ENCODE results near the gene GPR18.
"Not testable (repeated sequence)": the region's sequence is repeated elsewhere in the genome, so short reads cannot be mapped to it uniquely, and the experiment has no call there.

GPR18 gene

DNA sequence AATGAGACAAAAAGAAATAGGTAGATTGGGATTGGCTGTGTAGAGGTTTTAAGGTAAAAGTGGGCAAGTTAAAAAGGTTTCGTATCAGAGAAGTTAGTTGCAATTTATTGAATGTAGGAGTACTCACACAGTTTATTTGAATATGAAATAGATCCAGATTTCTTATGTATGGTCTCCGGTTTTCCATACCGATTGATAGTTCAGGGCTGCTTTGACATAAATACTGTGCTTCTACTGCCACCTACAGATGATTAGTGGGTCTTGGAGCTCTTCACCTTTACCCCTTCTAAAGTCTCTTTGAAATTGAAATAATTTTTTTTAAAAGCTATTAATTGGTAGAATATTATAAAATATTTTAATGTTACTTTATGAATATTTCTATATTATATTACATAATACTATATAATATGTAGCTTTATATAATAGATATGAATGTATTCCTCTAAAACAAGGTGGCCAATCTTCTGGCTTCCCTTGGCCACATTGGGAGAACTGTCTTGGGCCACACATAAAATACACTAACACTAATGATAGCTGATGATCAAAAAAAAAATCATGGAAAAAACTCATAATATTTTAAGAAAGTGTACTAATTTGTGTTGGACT, 7.7 kb upstream of the GPR18 start:
- DNase-seq (ENCODE audit: low read depth), result no peak

DNA sequence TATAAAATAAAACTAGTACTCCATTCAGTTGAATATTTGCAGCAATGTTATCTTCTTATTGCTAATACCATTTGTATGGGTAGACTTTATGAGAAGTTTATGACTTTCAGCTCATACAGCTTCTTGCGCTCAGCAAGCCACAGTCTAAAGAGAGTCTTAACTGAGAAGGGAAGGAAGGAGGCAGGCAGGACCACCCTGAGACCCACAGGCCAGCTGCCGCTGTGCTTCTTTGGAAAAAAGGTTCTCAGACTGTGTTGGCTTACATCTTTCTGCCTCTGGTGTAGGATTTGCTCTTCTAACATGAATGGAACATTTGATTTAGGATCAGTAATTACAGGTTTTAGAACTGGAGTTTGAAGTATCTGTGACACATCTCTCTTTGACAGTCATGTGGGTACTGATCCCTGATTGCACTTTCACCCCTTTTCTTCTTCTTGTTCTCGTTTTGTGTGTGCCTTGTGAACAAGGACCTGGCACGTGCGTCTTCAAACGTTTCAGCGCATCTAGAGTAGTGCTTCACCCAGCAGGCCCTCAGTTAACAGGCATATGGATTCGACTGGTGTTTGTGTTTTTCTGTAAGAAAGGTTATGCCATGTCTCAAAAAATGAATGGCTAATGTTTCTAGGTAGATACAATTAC, 7.1 kb upstream of the GPR18 start:
- no peak for DNase-seq (ENCODE audit: low read depth)

DNA sequence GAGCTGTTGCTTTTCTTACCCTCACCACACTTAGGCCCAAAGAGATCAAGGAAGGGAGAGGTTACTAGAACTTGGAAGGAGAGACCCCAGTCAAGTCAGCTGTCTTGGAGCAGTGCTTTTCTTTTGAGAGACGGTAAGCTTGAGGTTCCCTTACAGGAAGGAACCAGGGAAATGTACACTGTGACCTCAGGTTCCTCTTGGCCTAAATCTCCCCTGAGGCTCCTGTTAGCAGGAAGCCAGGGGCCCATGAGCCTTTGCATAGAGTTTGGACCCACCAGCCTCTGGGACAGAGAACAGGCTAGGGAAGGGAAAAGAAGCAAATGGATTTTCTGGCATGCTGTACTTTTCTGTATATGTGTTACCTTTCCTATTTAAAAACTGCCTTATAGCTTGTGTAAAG, 5.9 kb upstream of the GPR18 start:
- DNase-seq (ENCODE audit: low read depth), result no peak

DNA sequence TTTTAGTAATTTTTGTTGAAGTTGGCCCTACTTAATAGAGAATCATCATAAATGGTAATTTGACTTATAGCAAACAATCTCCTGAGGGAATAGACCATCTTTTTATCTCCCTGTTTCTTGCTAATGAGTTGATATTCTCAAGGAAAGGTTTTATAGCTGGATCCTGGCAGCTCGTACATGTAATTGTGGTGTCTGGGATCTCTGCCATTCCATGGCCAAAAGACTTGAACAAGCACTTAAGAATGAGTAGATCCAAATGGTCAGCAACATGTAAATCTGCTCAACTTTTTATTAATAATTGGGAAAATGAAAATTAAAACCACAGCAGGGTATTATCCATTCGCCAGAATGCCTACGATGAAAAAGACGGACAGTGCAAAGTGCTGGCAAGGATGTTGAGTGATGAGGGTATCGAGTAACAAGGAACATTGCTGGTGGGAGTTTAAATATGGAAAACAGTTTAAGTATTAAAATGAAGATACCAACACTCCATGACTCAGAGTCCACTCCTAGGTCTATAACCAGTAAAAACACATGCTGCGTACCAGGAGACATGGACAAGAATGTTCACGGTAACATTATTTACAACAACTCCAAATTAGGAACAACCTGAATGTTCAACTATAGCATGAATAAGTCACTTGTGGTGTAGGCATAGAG, 5.1 kb upstream of the GPR18 start:
- no peak for DNase-seq (ENCODE audit: low read depth)

DNA sequence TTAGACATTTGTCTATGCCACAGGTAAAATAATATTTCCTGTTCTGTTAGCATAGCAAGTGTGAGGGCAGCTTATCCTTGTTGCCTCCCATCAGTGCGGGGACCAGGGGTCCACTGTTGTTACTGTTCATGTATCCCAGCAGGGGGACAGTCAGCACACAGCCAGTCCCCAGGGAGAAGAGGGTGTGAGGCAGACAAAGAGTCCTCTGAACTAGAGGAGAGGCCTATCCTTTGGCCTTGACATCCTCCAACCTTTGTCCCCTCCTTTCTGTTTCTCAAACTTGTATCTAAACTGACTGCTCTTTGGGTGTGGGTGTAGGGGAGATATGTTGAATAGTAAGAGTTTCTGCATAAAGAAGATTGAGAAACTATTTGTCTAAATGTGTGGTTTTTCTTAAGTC, 2.9 kb upstream of the GPR18 start:
- no peak for DNase-seq (ENCODE audit: low read depth)

DNA sequence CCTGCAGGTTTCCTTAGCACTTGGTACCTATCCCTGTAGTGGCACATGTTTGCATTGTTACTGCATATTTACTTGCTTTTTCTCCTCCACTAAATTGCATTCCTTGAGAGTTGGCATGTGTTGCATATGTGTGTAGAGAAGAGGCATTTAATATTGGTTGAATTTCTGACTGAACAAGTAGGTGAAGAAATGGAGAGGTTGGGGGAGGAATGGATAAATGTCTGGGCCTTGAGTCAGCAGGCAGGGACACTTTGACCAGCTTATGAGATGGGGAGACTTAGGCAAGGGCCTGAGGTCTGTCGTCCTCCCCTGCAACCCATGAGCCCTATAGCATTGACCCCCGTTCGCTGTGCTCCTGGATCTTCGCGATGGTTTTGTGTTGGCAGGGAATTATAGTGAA, 2.0 kb upstream of the GPR18 start:
- no peak for DNase-seq (ENCODE audit: low read depth)

DNA sequence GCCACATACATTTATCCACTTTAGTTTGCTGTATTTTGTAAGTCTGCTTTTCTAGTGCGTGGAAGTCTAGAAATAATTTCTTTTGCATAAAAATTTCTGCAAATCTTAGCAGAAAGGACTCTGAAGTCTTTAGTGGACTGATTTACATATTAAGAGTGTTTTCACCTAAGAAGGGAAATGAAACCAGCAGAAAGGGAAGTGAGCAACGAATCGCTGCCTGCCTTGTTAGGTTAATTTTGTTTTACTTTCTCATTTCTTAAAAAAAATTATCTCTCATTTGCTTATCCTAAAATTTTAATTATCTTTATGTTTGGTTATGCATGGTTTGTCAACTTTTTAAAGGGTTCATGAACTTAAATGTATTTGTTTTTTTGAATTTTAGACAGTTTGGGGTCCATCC, 767 bp upstream of the GPR18 start:
- DNase-seq (ENCODE audit: low read depth), result no peak

DNA sequence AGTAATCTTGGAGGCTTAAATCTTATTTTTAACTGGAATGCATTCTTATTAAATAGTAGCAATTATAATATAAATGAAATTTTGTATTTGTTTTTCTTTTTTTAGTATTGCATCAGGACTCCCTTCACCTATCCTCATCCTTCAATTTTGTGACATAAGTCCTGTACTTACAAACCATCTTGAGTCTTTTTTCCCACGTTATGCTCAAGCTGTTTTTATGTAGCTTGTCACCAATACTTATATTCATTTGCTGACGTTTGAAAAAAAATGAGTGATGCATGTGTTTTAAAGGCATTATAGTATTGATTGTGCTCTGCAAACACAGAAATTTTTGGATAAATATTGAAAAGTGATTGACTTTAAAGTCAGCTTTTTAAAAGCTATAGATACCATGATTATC, 888 bp downstream of the GPR18 start:
- DNase-seq (ENCODE audit: low read depth), result no peak

DNA sequence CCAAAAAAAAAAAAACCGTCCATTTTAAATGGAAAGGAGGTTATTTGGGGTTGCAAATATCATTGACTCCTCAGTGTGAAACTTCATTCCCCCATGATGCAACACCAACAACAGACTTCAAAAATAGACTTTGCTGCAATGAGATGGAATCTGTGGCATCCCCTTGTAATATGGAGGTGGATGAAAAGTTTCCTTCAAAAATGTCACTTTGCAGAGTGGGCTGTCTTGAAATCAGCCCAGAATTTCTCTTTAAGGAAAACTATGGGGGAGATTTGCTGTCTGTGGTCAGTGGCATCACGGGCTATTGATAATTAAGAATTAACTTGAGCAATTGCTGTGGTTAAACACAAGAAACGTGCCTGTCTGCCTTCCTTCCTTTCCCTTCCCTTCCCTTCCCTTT, 1.5 kb downstream of the GPR18 start:
- no peak for DNase-seq (ENCODE audit: low read depth)

DNA sequence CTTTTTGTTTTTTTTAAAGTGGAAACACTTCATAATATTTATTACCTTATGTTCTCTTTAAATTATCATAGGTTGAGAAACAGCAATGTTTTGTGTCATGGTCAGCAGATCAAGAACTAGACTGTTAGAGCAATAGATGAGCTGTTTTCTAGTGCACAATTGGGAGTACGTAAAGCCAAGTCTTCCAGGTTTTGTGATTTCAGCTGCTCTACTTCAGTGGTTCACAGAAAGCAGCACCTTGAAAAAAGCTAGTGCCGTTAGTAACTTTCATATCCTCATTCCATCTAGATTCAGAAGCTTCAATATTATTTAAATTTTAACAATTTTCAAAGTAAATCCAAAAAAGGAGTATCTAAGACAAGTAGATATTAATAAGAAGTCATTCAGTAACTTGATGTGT, 1.9 kb downstream of the GPR18 start:
- no peak for DNase-seq (ENCODE audit: low read depth)

DNA sequence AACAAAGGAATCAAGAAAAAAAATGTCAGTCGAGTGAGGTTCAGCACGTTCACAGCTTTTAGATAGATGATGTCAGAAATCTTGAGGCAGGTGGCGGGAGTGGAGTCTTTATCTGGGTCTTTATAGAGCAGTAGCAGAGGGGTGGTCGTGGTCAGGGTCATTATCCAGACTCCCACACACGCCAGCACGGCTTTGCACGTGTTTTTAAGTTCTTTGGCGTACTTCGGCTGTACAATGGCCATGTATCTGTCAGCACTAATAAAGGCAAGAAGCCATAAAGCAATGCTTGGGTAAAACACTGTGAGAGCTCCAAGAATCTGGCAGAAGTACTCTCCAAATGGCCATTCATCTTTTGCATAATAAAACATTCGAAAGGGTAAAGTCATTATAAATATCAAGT, 2.9 kb downstream of the GPR18 start:
- DNase-seq (ENCODE audit: low read depth), result no peak

DNA sequence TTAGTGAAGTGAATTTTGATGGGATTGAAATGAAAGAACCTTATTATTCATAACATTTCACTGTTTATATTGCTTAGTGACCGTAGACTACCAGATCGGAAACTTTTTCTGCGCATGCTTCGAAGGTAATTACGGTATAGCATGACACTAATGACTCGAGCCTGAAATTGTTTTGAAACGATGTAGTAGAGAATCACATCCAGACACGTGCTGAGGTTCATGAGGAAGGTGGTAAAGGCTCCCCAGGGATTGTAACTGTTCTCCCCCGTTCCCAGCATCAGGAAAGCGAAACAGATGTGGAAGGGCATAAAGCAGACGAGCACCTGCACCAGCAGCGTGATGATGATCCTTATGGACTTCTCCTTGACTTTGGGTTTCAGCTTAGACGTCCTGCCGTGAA, 3.3 kb downstream of the GPR18 start:
- DNase-seq (ENCODE audit: low read depth), result no peak

DNA sequence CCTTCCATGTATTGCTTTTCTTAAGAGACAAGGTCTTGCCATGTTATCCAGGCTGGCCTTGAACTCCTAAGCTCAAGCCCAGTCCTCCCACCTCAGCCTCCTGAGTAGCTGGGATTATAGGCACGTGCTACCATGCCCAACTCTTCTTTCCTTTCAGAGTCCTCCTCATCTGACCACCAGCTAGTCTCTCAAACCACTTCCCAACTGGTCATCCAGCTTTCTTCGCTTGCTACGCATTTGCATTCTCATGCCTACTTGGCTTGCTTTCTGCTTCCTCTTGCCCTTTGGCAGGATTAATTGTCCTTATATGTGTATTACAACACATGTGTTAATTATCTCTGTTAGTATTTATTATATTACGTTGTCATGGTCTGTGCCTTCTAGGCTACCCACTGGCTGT, 6.3 kb downstream of the GPR18 start:
- DNase-seq (ENCODE audit: low read depth), result no peak

DNA sequence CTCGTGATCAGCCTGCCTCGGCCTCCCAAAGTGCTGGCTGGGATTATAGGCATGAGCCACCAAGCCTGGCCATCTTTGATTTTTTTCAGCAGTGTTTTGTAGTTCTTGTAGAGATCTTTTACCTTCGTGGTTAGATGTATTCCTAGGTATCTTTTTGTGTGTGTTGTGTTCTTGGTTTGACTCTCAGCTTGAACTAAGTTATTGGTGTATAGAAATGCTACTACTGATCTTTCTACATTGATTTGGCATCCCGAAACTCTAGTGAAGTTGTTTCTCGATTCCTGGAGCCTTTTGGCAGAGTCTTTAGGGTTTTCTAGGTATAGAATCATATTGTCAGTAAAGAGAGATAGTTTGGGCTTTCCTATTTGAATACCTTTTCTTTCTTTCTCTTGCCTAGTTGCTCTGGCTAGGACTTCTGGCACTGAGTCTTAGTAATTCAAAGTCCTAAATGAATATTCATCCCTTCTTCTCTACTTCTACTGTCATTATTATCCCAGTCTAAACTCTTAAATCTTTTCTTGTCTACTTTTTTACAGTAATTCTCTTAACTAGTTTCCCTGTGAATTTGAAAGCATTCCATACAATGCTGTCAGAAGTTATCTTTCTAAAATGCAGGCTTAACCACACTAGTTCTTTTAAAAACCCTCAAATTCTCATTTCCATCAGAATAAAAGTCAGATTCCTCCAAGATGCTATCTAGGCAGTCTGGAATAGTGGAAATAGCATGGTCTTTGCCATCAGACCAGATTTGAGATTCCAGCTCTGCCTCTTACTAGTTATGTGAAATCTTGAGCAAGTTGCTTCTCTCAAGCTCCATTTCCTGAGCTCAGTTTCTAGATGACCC, 7.0 kb downstream of the GPR18 start:
- DNase-seq (ENCODE audit: low read depth), result no peak

DNA sequence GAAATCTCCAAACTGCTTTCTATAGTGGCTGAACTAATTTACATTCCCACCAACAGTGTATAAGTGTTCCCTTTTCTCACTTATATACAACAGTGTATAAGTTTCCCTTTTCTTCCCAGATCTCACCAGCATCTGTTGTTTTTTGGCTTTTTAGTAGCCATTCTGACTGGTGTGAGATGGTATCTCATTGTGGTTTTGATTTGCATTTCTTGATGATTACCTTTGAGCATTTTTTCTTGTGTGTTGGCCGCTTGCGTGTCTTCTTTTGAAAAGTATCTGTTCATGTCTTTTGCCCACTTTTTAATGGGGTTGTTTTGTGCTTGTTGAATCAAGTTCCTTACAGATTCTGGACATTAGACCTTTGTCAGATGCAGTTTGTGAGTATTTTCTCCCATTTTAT, 8.6 kb downstream of the GPR18 start:
- not testable (repeated sequence) for DNase-seq (ENCODE audit: low read depth)

DNA sequence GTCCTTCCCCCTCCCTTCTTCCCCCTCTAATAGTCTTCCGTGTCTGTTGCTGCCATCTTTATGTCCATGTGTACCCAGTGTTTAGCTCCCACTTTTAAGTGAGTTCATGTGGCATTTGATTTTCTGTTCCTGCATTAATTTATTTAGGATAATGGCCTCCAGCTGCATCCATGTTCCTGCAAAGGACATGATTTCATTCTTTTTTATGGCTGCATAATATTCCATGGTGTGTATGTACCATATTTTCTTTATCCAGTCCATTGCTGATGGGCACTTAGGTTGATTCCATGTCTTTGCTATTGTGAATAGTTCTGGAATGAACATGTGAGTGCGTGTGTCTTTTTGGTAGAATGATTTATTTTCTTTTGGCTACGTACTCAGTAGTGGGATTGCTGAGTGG, 9.0 kb downstream of the GPR18 start:
- not testable (repeated sequence) for DNase-seq (ENCODE audit: low read depth)

DNA sequence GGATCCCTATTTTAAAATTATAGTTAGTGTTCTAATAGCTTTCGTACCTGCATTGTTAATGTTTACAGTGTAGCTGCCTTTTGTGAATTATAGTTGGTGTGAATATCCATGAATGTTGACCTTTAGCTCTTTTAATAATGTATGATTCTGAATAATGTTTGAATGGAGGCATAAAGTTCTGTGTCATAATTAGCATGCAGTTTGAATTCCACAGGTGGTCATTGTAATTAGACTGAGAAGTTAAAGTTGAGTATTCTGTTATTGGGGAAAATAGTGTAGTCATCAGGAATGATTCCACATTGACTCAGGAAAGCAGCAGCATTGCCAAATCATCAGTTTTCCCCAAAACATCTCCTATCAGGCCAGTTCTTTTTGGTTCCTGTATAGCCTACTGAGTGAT, 12.1 kb downstream of the GPR18 start:
- no peak for DNase-seq (ENCODE audit: low read depth)

DNA sequence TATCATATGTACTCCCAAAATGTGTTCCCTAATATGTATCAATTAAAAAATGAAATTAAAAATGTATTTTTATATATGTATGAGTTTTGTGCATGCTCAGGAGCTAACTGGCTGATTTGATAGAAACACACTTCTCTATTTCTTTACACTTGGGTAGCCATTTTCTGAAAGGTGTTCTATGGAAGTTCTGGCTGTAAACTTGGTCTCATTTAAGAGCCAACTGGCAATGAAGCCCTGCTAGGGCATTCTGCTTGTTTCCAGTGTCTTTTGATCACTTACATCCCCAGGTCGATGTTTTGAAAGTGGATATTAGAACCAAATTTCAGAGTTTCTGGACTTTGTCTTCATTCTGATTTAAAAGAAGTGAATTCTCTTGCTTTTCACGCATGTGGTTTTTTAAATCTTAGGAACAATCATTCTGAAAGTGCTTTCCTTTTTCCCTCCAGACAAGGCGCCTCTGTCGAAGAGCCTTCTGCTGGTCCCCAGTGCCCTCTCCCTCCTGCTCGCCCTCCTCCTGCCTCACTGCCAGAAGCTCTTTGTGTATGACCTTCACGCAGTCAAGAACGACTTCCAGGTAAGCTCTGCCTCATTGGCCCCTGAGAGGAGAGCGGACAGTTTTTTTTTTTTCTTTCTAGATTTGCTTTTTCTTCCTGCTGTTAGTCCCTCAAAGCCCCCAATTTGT, 20.1 kb downstream of the GPR18 start:
- DNase-seq (ENCODE audit: low read depth), result no peak

DNA sequence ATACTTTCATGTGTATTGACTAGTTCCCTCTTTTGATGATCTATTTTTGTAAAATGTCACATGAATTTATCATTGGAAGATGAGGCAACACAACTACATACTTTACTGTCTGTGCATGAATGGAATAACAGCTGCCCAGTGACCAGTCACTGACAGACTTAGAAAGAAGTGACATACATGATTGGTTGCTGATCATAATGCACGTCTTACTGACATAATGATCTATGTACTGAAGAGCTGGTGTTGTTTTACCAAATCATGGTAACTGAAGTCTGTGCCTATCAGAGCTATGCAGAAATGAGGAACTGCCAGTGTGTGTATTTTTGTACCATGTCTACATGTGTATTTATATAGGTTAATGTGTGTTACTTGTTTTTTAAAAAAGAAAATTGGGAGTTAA, 26.5 kb downstream of the GPR18 start:
- DNase-seq (ENCODE audit: low read depth), result no peak

DNA sequence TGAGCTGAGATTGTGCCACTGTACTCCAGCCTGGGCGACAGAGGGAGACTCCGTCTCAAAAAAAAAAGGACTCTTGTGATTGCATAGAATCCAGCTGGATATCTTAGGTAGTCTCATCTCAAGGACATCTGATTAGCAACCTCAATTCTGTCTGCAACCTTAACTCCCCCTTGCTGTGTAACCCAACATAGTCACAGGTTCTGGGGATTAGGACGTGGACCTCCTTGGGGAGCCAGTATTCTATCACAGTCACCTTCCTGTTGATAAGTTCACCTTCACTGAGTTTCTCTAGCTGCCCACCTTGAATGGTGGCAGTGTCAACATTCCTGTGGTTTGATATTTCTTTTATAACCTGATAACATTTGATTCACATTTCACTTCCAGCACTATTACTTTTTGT, 27.2 kb downstream of the GPR18 start:
- DNase-seq (ENCODE audit: low read depth), result no peak

DNA sequence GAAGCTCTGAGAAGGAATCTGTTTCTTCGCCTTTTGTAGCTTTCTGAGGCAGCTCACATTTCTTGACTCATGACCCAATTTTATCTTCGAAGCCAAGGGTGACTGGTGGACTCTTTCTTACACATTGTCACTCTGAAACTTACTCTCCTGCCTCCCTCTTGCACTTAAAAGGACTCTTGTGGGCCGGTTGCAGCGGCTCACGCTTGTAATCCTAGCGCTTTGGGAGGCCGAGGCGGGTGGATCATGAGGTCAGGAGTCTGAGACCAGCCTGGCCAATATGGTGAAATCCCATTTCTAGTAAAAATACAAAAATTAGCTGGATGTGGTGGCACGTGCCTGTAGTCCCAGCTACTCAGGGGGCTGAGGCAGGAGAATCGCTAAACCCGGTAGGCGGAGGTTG, 27.6 kb downstream of the GPR18 start:
- DNase-seq (ENCODE audit: low read depth), result not testable (repeated sequence)
